ENCODE results near the gene KRT1.
A peak's percentile ranks its signal among the peaks of the same experiment; 100 is the strongest.

The KRT1 gene

GRCh38 chr12:52645982-52646381 is 34.2 kb downstream of the KRT1 start:
- in situ Hi-C loops (cut with HindIII; ENCODE audit: low pct_unique_long_range_greater_than_20kb, low sequenced_read_pairs), result no loop called here
- DNase-seq (ENCODE audit: low read depth in 1 of 2, low spot score in 1 of 2), result no peak
- TF ChIP-seq JUND (IDR thresholded peaks at IDR 0.05; ENCODE audit: low read depth), result no peak

DNA sequence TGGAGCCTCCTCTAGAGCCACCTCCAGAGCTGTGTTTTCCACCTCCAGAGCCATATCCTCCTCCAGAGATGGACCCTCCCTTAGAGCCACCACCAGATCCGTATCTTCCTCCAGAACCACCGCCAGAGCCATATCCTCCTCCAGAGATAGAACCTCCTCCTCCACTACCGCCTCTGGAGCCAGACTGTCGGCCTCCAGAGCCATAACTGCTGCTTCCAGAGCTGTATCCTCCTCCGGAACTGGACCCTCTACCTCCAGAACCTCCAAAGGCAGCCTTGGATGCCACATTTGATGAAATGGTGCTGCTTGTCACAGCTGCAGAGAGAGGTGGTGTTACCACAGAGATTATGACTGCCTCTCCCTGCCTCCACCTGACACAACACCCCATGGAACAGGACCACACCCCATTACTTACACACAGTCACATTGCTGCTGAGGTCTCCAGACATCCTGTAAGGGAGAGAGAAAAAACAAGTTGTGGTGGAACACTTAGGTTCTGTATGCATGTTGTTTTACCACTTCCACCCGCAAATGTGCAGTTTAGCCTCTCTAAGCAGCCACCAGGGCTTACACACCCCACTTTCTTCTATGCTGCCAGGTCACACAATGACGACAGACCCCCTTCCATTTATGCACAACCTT is 35.0 kb downstream of the KRT1 start:
- TF ChIP-seq JUND (IDR thresholded peaks at IDR 0.05; ENCODE audit: low read depth), result no peak
- DNase-seq (ENCODE audit: low read depth in 1 of 2, low spot score in 1 of 2), result no peak
- in situ Hi-C loops (cut with HindIII; ENCODE audit: low pct_unique_long_range_greater_than_20kb, low sequenced_read_pairs), result no loop called here

DNA sequence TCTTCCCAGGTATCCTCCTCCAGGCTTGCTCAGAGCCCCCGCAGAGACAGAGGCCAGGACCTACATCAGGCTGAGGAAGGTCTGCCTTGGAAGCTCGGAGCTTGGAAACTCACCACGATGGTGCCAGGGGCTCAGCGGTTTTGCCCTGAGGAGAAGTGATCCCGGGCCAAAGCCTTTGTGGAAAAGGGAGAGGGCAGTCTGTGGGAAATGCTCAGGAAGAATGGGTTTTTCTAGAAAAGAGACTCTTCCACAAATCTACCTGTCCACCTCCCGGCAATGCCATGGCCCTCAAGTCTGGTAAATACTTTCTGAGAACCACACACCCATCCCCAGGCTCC is 36.2 kb downstream of the KRT1 start:
- in situ Hi-C loops (cut with HindIII; ENCODE audit: low pct_unique_long_range_greater_than_20kb, low sequenced_read_pairs), result no loop called here
- no peak for TF ChIP-seq JUND (IDR thresholded peaks at IDR 0.05; ENCODE audit: low read depth)
- no peak for DNase-seq (ENCODE audit: low read depth in 1 of 2, low spot score in 1 of 2)

GRCh38 chr12:52643233-52644077 is 36.8 kb downstream of the KRT1 start:
- no peak for DNase-seq (ENCODE audit: low read depth in 1 of 2, low spot score in 1 of 2)
- no peak for TF ChIP-seq JUND (IDR thresholded peaks at IDR 0.05; ENCODE audit: low read depth)
- in situ Hi-C loops (cut with HindIII; ENCODE audit: low pct_unique_long_range_greater_than_20kb, low sequenced_read_pairs), result no loop called here

DNA sequence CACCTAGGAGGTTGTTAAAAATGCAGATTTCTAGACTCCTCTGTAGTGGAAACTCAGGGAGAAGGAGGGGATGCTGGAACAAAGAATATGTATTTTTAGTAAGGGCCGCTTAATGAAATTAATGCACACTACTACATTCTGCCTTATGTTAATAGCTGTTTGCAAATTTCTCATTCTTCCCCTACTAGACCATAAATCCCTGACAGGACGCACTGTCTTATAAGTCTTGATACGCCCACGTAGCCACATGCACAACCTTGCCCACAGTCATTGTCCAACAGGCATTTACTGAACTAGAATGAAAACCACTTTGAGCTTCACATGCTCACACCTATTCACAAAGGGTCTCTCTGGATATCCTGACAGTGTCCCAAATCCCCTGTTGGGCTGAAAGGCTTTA is 38.7 kb downstream of the KRT1 start:
- no peak for DNase-seq (ENCODE audit: low read depth in 1 of 2, low spot score in 1 of 2)
- in situ Hi-C loops (cut with HindIII; ENCODE audit: low pct_unique_long_range_greater_than_20kb, low sequenced_read_pairs), result no loop called here
- TF ChIP-seq JUND (IDR thresholded peaks at IDR 0.05; ENCODE audit: low read depth), result no peak

DNA sequence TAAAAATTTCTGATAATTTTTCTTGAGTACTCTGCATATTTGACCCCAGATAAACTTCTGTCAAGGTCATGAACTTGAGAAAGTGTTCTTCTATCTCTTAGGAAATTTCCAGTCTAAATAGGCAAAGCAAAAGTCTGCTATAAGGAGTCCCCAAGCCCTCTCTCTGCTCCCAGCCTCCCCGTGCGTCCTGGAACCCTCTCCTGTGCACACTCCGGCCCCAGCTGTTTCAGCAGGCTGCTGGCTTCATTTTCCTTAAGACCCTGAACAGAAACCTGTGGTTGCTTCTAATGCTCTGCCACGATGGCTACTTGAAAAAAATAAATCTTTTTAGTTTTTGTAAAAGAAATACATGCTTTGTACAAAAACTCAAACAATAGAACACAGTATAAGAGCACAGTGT is 42.9 kb downstream of the KRT1 start:
- no peak for DNase-seq (ENCODE audit: low read depth in 1 of 2, low spot score in 1 of 2)
- TF ChIP-seq JUND (IDR thresholded peaks at IDR 0.05; ENCODE audit: low read depth), result no peak
- in situ Hi-C loops (cut with HindIII; ENCODE audit: low pct_unique_long_range_greater_than_20kb, low sequenced_read_pairs), result no loop called here

DNA sequence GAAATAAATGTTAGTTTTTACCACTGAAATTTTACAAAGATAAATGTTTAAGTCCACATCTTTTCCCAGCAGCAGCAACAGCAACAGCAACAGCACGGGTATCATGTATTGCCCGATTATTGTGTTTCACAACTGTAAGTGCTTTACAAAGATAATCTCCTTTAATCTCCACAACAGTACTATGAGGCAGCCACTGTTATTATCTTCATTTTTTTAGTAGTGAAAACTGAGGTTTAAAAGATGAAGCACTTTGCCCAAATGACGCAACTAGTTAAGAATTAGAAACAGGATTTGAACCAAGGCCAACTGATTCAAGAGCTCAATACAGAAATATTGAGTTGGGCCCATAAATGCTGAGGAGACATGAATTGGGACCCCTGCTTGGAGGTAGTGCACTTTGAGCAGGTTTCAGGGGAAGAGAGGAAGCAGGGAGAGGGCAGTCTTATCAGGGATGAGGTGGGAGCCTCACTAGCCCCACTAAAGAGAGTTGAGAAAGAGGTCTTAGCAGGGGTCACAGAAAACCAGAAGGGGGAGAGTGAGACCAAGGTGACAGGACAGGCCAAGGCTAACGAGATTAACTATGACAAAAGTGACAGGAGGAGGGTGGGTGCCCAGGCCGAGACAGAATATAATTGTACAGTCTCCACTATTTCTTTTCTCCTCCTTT is 43.5 kb downstream of the KRT1 start:
- TF ChIP-seq JUND (IDR thresholded peaks at IDR 0.05; ENCODE audit: low read depth), result no peak
- in situ Hi-C loops (cut with HindIII; ENCODE audit: low pct_unique_long_range_greater_than_20kb, low sequenced_read_pairs), result no loop called here
- no peak for DNase-seq (ENCODE audit: low read depth in 1 of 2, low spot score in 1 of 2)

DNA sequence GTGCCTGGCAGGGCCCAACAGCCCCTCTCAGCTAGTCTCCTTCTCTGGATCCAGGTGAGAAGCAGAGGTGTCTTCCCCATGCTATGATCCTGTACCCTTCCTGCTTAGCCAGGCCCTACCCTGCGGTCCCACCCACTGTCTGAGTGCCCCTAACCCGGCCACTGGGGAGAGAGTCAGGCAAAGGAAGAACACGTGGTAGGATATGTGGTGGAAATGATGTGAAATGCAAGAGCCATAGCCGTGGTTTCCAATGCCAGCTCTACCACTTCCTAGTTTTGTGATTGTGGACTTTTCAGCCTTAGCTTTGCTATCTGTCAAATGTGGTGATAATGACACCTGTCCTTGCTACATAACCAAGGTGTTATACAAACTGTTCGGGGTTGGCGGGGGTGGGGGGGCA is 44.0 kb downstream of the KRT1 start:
- in situ Hi-C loops (cut with HindIII; ENCODE audit: low pct_unique_long_range_greater_than_20kb, low sequenced_read_pairs), result no loop called here
- no peak for TF ChIP-seq JUND (IDR thresholded peaks at IDR 0.05; ENCODE audit: low read depth)
- DNase-seq (ENCODE audit: low read depth in 1 of 2, low spot score in 1 of 2), result no peak

DNA sequence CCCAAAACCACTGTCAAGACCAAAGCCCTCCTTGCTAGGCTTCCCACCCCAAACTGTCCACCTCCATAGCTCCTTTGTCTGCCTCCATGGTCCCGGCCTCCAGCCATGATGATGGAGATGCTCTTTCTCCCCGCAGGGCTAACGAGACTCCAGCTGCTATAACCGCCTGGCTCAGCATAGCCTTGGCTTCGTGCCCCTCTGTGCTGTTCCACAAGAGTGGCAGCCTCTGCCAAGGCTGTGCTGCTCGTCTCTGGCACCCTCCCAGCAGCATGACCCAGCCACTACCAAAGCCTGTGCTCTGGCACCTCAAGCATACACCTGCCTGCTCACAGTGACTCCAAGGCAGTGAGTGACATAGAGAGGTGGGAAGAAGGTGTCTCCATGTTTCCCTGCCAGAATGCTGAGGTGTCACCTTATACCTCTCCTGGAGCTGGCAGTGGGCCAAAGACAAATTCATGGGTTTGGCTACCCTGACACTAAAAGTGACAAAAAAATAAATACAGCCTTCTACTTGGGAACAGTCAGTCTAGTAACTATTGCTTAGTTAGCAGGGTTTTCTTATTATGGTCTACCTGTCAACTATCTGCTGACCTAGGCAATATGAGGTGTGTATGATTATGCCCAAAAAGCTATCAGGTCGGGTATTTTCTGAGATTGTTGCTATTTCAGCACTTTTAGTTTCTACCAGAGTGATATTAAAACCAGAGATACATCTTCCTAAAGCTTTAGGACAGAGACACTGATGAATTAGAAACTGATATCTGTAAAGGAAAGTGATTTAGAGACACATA is 45.7 kb downstream of the KRT1 start:
- TF ChIP-seq JUND (IDR thresholded peaks at IDR 0.05; ENCODE audit: low read depth), result no peak
- in situ Hi-C loops (cut with HindIII; ENCODE audit: low pct_unique_long_range_greater_than_20kb, low sequenced_read_pairs), result no loop called here
- peak in 1 of 2 experiments; percentile 31 for DNase-seq (ENCODE audit: low read depth in 1 of 2, low spot score in 1 of 2)

DNA sequence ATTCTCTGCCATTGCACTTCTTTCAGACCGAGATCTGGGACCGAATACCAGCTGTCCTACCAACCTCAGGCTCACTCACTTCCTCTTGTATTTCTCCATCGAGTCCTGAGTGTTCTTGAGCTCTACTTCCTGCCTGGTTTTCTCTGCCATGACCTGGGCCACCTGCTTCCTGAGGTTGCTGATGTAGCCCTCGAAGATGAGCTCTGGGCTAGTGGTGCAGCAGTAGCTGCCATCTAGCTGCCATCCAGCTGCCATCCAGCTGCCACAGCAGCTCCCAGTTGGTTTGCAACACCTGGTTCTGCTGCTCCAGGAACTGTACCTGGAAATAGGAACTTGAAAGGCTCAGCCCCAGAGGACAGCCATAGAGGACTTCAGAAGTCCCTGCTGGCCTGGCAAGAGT is 46.8 kb downstream of the KRT1 start:
- in situ Hi-C loops (cut with HindIII; ENCODE audit: low pct_unique_long_range_greater_than_20kb, low sequenced_read_pairs), result no loop called here
- no peak for TF ChIP-seq JUND (IDR thresholded peaks at IDR 0.05; ENCODE audit: low read depth)
- no peak for DNase-seq (ENCODE audit: low read depth in 1 of 2, low spot score in 1 of 2)

DNA sequence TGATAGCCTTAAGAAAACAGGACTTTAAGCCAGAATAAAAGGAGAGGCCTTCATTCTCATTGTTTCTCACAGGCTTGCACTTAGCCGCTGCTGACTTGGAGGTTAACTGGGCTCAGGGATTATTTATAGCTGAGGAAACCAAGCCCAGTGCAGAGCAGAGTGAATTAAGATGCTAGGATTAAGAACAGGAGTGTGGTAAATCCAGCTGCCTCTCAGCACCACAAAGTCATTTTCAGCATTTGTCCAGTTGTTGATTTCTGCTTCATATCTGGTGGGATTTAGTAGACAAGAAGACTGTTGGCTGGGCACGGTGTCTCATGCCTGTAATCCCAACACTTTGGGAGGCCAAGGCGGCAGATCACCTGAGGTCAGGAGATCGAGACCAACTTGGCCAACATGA is 47.6 kb downstream of the KRT1 start:
- in situ Hi-C loops (cut with HindIII; ENCODE audit: low pct_unique_long_range_greater_than_20kb, low sequenced_read_pairs), result no loop called here
- no peak for DNase-seq (ENCODE audit: low read depth in 1 of 2, low spot score in 1 of 2)
- TF ChIP-seq JUND (IDR thresholded peaks at IDR 0.05; ENCODE audit: low read depth), result no peak

GRCh38 chr12:52631676-52632459 is 48.3 kb downstream of the KRT1 start:
- TF ChIP-seq JUND (IDR thresholded peaks at IDR 0.05; ENCODE audit: low read depth), result no peak
- in situ Hi-C loops (cut with HindIII; ENCODE audit: low pct_unique_long_range_greater_than_20kb, low sequenced_read_pairs), result no loop called here
- DNase-seq (ENCODE audit: low read depth in 1 of 2, low spot score in 1 of 2), result no peak
